B cell (primary cell): ENCODE results near the gene CACNG7.

Experiments
- EZH2 ChIP-seq: IDR thresholded peaks from 2 replicates; pipeline ENCODE4 v1.6.1; 2012; ENCODE audit warnings: borderline replicate concordance, low read depth, mild to moderate bottlenecking, moderate library complexity, low read length; ENCODE audit not compliant: insufficient read depth, poor library complexity, severe bottlenecking
- TF ChIP-seq, protein P1 (sequence below): fragments of 200-600 bp; IDR thresholded peaks from one replicate; pipeline ENCODE4 v1.8.0; 2022; ENCODE audit warnings: antibody characterized with exemption, mild to moderate bottlenecking

GRCh38 chr19:53951947-53952346 lies 42.9 kb downstream of the CACNG7 start:
- no peak for TF ChIP-seq EZH2
- TF ChIP-seq, protein P1, sequence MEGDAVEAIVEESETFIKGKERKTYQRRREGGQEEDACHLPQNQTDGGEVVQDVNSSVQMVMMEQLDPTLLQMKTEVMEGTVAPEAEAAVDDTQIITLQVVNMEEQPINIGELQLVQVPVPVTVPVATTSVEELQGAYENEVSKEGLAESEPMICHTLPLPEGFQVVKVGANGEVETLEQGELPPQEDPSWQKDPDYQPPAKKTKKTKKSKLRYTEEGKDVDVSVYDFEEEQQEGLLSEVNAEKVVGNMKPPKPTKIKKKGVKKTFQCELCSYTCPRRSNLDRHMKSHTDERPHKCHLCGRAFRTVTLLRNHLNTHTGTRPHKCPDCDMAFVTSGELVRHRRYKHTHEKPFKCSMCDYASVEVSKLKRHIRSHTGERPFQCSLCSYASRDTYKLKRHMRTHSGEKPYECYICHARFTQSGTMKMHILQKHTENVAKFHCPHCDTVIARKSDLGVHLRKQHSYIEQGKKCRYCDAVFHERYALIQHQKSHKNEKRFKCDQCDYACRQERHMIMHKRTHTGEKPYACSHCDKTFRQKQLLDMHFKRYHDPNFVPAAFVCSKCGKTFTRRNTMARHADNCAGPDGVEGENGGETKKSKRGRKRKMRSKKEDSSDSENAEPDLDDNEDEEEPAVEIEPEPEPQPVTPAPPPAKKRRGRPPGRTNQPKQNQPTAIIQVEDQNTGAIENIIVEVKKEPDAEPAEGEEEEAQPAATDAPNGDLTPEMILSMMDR, result no peak
